MCF 10A (cell line): ENCODE results near the gene ST3GAL3. TPM values are rescaled to one million over a fixed set of nuclear protein-coding genes. Genes with fewer than 3 reads are reported as not detected.
A peak's percentile ranks its signal among the peaks of the same experiment; 100 is the strongest.

Source experiments
- BruUV-seq: library from RNA; stranded (reverse); fragments of 400-500 nt; replicated peaks from 2 replicates; lab custom pipeline; 2021; lab: Mats Ljungman, UMichigan
- CTCF ChIA-PET: fragments of 300-600 bp; sonication (Branson Sonifier 250); formaldehyde crosslinking; extraction: SDS; loops from one replicate; lab custom pipeline; 2021; ENCODE audit warnings: antibody characterized with exemption, inconsistent platforms; lab: Yijun Ruan, JAX
- POLR2A ChIA-PET: fragments of 300-600, 350-650 bp; sonication (Branson Sonifier 250); formaldehyde crosslinking; extraction: SDS; loops from one replicate; lab custom pipeline; 2020; ENCODE audit warnings: antibody characterized with exemption, inconsistent platforms; lab: Yijun Ruan, JAX
- DNase-seq: peaks from one replicate; pipeline ENCODE4 v3.0.0-alpha.2; 2018; ENCODE audit not compliant: unreplicated experiment
- H3K27ac Mint-ChIP-seq: one replicate; pipeline ENCODE4 v1.8.0; 2022; ENCODE audit warnings: mild to moderate bottlenecking, low read depth, mixed read lengths; ENCODE audit not compliant: unreplicated experiment
- H3K27me3 Mint-ChIP-seq: one replicate; pipeline ENCODE4 v1.8.0; 2022; ENCODE audit warnings: mixed read lengths; ENCODE audit not compliant: insufficient read depth, unreplicated experiment
- H3K36me3 Mint-ChIP-seq: one replicate; pipeline ENCODE4 v1.8.0; 2022; ENCODE audit warnings: mild to moderate bottlenecking, moderate library complexity, mixed read lengths; ENCODE audit not compliant: insufficient read depth, unreplicated experiment
- H3K4me1 Mint-ChIP-seq: one replicate; pipeline ENCODE4 v1.8.0; 2022; ENCODE audit warnings: mixed read lengths; ENCODE audit not compliant: insufficient read depth, unreplicated experiment
- H3K4me3 Mint-ChIP-seq: one replicate; pipeline ENCODE4 v1.8.0; 2022; ENCODE audit warnings: mild to moderate bottlenecking, moderate library complexity, mixed read lengths; ENCODE audit not compliant: unreplicated experiment
- H3K9me3 Mint-ChIP-seq: one replicate; pipeline ENCODE4 v1.8.0; 2022; ENCODE audit warnings: mixed read lengths; ENCODE audit not compliant: unreplicated experiment
- CTCF ChIP-seq: fragments of 200-600 bp; IDR thresholded peaks from one replicate; pipeline ENCODE4 v1.8.0; 2022; ENCODE audit warnings: antibody characterized with exemption, mild to moderate bottlenecking; ENCODE audit not compliant: unreplicated experiment
- intact Hi-C: fragments of 100-400 bp; cut with micrococcal nuclease; formaldehyde crosslinking; loops from 2 replicates; pipeline ENCODE4 v1.14.1; 2022
- total RNA-seq: library from RNA; stranded (reverse); gene quantifications from 2 replicates; pipeline ENCODE4 v1.2.3, GENCODE V29; 2022

Gene ST3GAL3
- total RNA-seq, 1 experiment from 2014 or later = 24.2 TPM

- ChIA-PET CTCF (no interaction called here), POLR2A (no interaction called here)
- no peaks in the 10 kb centered on the region for H3K9me3 Mint-ChIP-seq
- intact Hi-C loops = no loop called here
- peaks cover 20% of the 10 kb centered on the region for H3K4me1 Mint-ChIP-seq
- H3K4me3 Mint-ChIP-seq = no peak overlapping the region
- no peak overlapping the region for H3K27ac Mint-ChIP-seq
- no peaks in the 10 kb centered on the region for H3K36me3 Mint-ChIP-seq
- no TSS peak for BruUV-seq
- no peak for DNase-seq
- TF ChIP-seq CTCF = no peak
- no peaks in the 10 kb centered on the region for H3K27me3 Mint-ChIP-seq
Observed at GRCh38 chr1:43847882-43848281, 140.5 kb downstream of the ST3GAL3 start.

- Mint-ChIP-seq H3K4me1 (peaks cover 38% of the 10 kb centered on the region), H3K4me3 (no peak overlapping the region), H3K27ac (no peak overlapping the region), H3K36me3 (no peaks in the 10 kb centered on the region), H3K27me3 (no peaks in the 10 kb centered on the region), H3K9me3 (no peaks in the 10 kb centered on the region)
- intact Hi-C loops = loop anchor here (10.0 kb wide), 1 partner anchor 85 kb away; the partner anchor contains the start of gene ARTN
- no peak for DNase-seq
- CTCF ChIA-PET = interaction anchor here (1.0 to 2.0 kb wide), 2 partner anchors 85 to 94 kb away, joined by 5 to 9 read pairs; no protein-coding TSS in a partner anchor
- TF ChIP-seq CTCF = no peak
- POLR2A ChIA-PET = interaction anchor here (1.3 kb wide), 1 partner anchor 81 kb away, joined by 3 read pairs; no protein-coding TSS in a partner anchor
- no TSS peak for BruUV-seq
Observed at GRCh38 chr1:43849670-43850069, 142.3 kb downstream of the ST3GAL3 start.

GRCh38 chr1:43850591-43851233 lies 143.4 kb downstream of the ST3GAL3 start:
- CTCF ChIA-PET = interaction anchor here (0.7 to 2.0 kb wide), 2 partner anchors 84 to 183 kb away, joined by 3 to 9 read pairs; no protein-coding TSS in a partner anchor
- Mint-ChIP-seq H3K4me1 (peaks cover 39% of the 10 kb centered on the region), H3K27ac (no peak overlapping the region), H3K4me3 (no peak overlapping the region), H3K27me3 (no peaks in the 10 kb centered on the region), H3K9me3 (no peaks in the 10 kb centered on the region), H3K36me3 (no peaks in the 10 kb centered on the region)
- BruUV-seq = no TSS peak
- no peak for TF ChIP-seq CTCF
- no peak for DNase-seq
- POLR2A ChIA-PET = no interaction called here
- intact Hi-C loops = loop anchor here (10.0 kb wide), 1 partner anchor 84 kb away; the partner anchor contains the start of gene ARTN

DNA sequence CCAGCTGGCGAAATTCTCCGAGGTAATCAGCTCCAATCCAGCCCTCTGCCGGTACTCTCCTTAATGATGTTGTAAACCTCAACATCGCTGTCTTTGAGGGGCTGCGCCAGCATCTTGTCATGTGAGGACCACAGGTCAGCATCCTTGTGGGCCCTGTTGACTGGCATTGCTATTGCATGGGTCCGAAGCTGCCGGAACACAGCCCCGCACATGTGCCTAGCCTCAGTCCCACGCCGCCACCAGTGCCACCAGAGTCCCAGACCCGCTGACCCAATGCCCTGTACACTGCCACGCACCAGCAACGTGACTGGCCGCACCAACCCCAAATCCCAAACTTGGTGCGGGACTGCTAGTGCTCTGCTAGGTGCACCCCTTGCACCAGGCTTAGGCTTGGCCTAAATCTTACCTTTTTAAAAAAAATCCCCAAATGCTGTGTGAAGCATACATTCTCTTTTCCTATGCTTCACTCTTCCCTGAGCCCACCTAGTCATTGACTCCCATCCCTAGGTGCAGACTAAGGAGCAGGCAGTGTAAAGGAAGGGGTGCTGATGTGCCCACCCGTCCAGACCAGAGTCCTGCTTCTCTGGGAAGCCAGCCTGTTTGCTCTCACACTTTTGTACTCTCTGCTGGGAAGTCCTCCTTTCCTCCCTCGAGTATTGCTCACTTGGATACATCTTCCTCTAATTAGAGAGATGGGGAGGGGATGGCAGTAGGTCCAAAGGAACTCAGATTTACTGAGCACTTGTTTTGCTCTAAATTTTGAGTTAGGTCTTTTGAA lies 144.4 kb downstream of the ST3GAL3 start:
- H3K27ac Mint-ChIP-seq = peak overlapping the region; percentile 46
- no peaks in the 10 kb centered on the region for H3K9me3 Mint-ChIP-seq
- CTCF ChIA-PET = interaction anchor here (2.0 kb wide), 1 partner anchor 83 kb away, joined by 9 read pairs; no protein-coding TSS in a partner anchor
- BruUV-seq = no TSS peak
- no peak for DNase-seq
- POLR2A ChIA-PET = interaction anchor here (0.6 to 1.5 kb wide), 3 partner anchors 17 to 1835 kb away, joined by 3 to 5 read pairs (median 4); no protein-coding TSS in a partner anchor
- no peaks in the 10 kb centered on the region for H3K36me3 Mint-ChIP-seq
- no peaks in the 10 kb centered on the region for H3K27me3 Mint-ChIP-seq
- peaks cover 38% of the 10 kb centered on the region for H3K4me1 Mint-ChIP-seq
- H3K4me3 Mint-ChIP-seq = no peak overlapping the region
- intact Hi-C loops = loop anchor here (10.0 kb wide), 1 partner anchor 83 kb away; the partner anchor contains the start of gene ARTN
- TF ChIP-seq CTCF = no peak
